Prostate gland (tissue), 2 donors: ENCODE results near the gene SLC41A2. TPM values are rescaled to one million over a fixed set of nuclear protein-coding genes. Genes with fewer than 3 reads are reported as not detected.

Source experiments
- DNase-seq: peaks from one replicate; pipeline ENCODE4 v3.0.0-alpha.2; 2019; ENCODE audit warnings: low spot score
- H3K27ac ChIP-seq, 2 donors: fragments of 200-600 bp; sonication (generic); 2 replicates each; pipeline ENCODE4 v1.5.1; 2017 to 2019
- H3K27me3 ChIP-seq: fragments of 200-600 bp; sonication (generic); replicated peaks from 2 replicates; pipeline ENCODE4 v1.5.1; 2019; ENCODE audit not compliant: insufficient read depth
- H3K36me3 ChIP-seq, 2 donors: fragments of 200-600 bp; sonication (generic); 1 replicate in 1 of 2; 2 replicates in 1 of 2; pipeline versions ENCODE4 v1.5.1 to v1.8.1; 2017 to 2019
- H3K4me1 ChIP-seq: fragments of 200-600 bp; sonication (generic); replicated peaks from 2 replicates; pipeline ENCODE4 v1.5.1; 2019
- H3K4me3 ChIP-seq, 2 donors: fragments of 200-600 bp; sonication (generic); 2 replicates each; pipeline ENCODE4 v1.5.1; 2017 to 2019
- H3K9me3 ChIP-seq: fragments of 200-600 bp; sonication (generic); 2 replicates; pipeline ENCODE4 v1.5.1; 2017
- CTCF ChIP-seq, 4 experiments: fragments of 200-600 bp in 2 of 4; fragments of 450-650 bp in 2 of 4; sonication (generic) in 2 of 4; IDR thresholded peaks; 1 replicate in 3 of 4; 2 replicates in 1 of 4; pipeline ENCODE4 v1.5.1; 2016 to 2019; ENCODE audit warnings: antibody characterized with exemption in 4 of 4, mild to moderate bottlenecking in 2 of 4, moderate library complexity in 2 of 4
- POLR2A ChIP-seq: fragments of 450-650 bp; IDR thresholded peaks from one replicate; pipeline ENCODE4 v1.6.1; 2016; ENCODE audit warnings: antibody characterized with exemption, mild to moderate bottlenecking
- POLR2AphosphoS5 ChIP-seq: sonication (generic); formaldehyde crosslinking; IDR thresholded peaks from one replicate; pipeline ENCODE4 v1.6.1; 2017; ENCODE audit warnings: antibody characterized with exemption
- WGBS: methylation state at CpG from one replicate; pipeline ENCODE4 v1.1.5; 2018; 5-methylcytosine and 5-hydroxymethylcytosine counted together
- intact Hi-C: fragments of 100-400 bp; cut with DNase I; formaldehyde crosslinking; loops from one replicate; pipeline ENCODE4 v1.14.2; 2022
- total RNA-seq, 2 donors: library from RNA; depleted of rRNA; stranded (reverse); fragments of >200 nt; gene quantifications; one replicate each; pipeline ENCODE4 v1.1.0, GENCODE V29; 2016

SLC41A2 gene
- total RNA-seq, 2 donors from 2014 or later = 10.3 to 18.7 TPM

DNA sequence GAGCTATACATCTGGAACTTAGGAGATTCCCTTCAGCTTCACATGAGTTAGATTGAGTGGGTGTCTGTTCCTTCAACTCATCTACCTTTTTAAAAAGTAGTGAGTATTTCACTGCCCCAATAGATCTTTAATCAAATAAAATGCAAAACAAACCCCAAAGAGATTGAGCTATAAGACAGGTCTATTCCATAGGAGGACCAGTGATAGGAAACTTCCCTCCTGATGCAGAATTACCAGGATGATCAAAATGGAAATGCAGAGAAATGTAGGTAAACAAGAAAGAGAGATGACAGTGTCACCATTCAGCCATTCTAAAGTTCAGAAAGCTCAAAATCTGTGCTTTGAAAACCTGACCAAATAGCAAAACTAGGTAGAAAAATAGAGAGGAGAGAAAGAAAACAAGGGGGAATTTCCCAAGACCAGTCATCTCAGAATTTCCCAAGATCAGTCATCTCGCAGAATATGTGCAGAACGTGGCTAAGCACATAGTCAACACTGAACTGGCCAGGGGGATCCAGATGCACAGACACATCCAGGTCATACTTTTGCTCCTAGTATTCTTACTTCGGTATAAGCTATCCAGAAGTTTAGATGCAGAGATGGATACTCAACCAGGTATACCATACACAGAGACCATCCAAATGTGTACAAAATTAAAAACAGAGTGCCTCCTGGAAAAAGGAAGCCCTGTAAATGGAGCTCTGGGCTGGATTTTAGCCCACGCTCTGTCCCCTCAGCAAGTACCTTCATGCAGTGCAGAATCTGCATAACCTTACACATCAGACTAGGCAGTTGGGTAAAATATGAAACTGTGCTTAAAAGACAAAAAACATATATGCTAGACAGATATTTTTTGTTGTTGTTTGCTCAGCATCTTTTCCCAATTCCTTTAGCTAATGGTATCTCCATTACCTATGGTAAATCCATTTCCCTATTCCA, 27.4 kb downstream of the SLC41A2 start:
- Histone ChIP-seq H3K27me3 (no peaks in the 10 kb centered on the region), H3K4me1 (no peaks in the 10 kb centered on the region), H3K27ac (no peak overlapping the region), H3K9me3 (no peaks in the 10 kb centered on the region), H3K4me3 (no peak overlapping the region), H3K36me3 (no peaks in the 10 kb centered on the region)
- no peak for DNase-seq
- WGBS = 87% methylated on average over 4 of the region's 4 CpGs
- no peak for TF ChIP-seq POLR2A
- no peak for TF ChIP-seq POLR2AphosphoS5
- TF ChIP-seq CTCF (IDR thresholded peaks at IDR 0.05) = no peak
- intact Hi-C loops = no loop called here

GRCh38 chr12:104929977-104930376, 28.1 kb downstream of the SLC41A2 start:
- WGBS = 87% methylated on average over 2 of the region's 2 CpGs
- no peak for DNase-seq
- H3K4me1 ChIP-seq = no peaks in the 10 kb centered on the region
- no peak overlapping the region for H3K4me3 ChIP-seq
- H3K27ac ChIP-seq = no peak overlapping the region
- no peaks in the 10 kb centered on the region for H3K27me3 ChIP-seq
- H3K9me3 ChIP-seq = no peaks in the 10 kb centered on the region
- intact Hi-C loops = no loop called here
- H3K36me3 ChIP-seq = no peaks in the 10 kb centered on the region
- no peak for TF ChIP-seq POLR2A

DNA sequence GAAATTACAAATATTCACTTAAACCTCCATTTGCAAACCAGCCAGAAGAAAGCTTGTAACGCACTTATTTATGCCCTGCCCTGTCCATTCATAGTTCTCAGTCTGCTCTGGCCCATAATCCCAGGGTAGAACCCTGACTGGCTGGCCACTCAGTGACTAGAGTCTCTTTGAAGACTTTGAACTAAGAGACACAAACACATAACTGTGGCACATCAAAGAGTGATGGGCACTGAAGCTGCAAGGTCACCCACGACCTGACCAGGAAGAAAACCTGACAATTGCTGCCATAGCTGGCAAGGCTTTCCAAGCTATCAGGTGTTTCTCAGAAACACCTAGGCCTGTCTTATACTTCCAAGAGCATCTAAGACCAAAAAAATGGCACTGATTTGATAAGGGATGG, 28.7 kb downstream of the SLC41A2 start:
- H3K4me3 ChIP-seq = no peak overlapping the region
- H3K27ac ChIP-seq = no peak overlapping the region
- TF ChIP-seq POLR2AphosphoS5 = no peak
- TF ChIP-seq POLR2A = no peak
- no peak for TF ChIP-seq CTCF (IDR thresholded peaks at IDR 0.05)
- no peak for DNase-seq
- 83% methylated on average over 2 of the region's 2 CpGs for WGBS
- intact Hi-C loops = no loop called here
- H3K9me3 ChIP-seq = no peaks in the 10 kb centered on the region
- no peaks in the 10 kb centered on the region for H3K27me3 ChIP-seq
- no peaks in the 10 kb centered on the region for H3K36me3 ChIP-seq
- no peaks in the 10 kb centered on the region for H3K4me1 ChIP-seq

DNA sequence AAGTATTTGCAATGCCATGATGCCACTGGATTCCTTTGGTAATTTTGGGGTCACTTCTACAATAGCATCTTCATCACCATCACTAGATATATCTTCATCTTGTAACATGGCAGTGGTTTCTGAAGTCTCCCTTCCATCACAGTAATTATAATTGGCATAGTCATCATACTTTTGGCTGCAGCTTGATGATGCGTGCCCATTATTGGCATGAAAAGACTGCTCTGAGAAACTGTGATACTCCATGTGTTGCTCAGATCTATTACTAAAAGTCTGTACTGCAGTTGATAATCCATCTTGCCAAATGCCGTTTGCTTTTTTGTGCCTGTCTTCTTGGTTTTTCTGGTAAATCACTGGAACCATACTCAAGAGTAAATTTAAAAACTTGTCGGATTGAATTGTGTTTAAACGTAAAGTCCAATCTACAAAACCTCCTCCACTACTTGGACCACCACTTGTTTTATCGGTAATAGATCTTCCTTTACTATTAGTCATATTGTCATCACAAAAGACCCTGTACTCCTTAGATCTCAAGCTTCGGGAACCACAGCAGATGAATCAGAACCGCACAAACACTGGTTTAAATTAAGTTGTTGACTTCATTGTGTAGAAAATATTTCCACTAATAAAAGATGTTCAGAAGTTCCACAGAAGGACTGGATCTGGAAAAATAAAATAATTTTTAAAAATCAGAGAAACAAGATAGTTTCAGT, 29.9 kb downstream of the SLC41A2 start:
- H3K4me1 ChIP-seq = no peaks in the 10 kb centered on the region
- no peak overlapping the region for H3K4me3 ChIP-seq
- TF ChIP-seq POLR2AphosphoS5 (no peak), CTCF (IDR thresholded peaks at IDR 0.05) (no peak), POLR2A (no peak)
- DNase-seq = no peak
- H3K27ac ChIP-seq = no peak overlapping the region
- H3K9me3 ChIP-seq = no peaks in the 10 kb centered on the region
- 92% methylated on average over 7 of the region's 7 CpGs for WGBS
- H3K27me3 ChIP-seq = no peaks in the 10 kb centered on the region
- H3K36me3 ChIP-seq = no peaks in the 10 kb centered on the region
- intact Hi-C loops = no loop called here

DNA sequence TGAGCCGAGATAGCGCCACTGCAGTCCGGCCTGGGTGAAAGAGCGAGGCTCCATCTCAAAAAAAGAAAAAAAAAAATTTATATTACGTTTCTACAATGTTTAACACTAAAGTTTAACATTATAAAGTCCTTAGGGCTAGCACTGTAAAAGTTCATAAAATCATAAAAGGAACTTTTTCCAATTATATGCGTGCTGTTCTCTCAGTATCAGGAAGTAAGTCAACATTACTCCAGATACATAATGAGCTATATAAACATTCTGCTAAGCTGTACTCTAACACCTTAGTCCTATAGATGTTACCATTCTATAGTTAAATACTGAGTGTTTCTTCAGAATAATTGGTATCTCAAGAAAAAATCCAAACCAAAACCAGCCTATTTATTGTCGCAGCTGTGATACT, 32.6 kb downstream of the SLC41A2 start:
- intact Hi-C loops = no loop called here
- no peaks in the 10 kb centered on the region for H3K9me3 ChIP-seq
- 92% methylated on average over 7 of the region's 7 CpGs for WGBS
- H3K4me1 ChIP-seq = no peaks in the 10 kb centered on the region
- no peaks in the 10 kb centered on the region for H3K27me3 ChIP-seq
- no peak for TF ChIP-seq POLR2AphosphoS5
- TF ChIP-seq POLR2A = no peak
- TF ChIP-seq CTCF (IDR thresholded peaks at IDR 0.05) = no peak
- no peak for DNase-seq
- no peak overlapping the region for H3K4me3 ChIP-seq
- H3K36me3 ChIP-seq = no peaks in the 10 kb centered on the region
- H3K27ac ChIP-seq = no peak overlapping the region
